IPS-11a (cell line): ENCODE results near the gene PCMTD2.
"Not testable (repeated sequence)": the region's sequence is repeated elsewhere in the genome, so short reads cannot be mapped to it uniquely, and the experiment has no call there.

Experiments used
- H3K4me3 ChIP-seq: one replicate; pipeline ENCODE4 v1.5.1; 2013; ENCODE audit warnings: low read depth, low read length, control low read depth

The PCMTD2 gene

GRCh38 chr20:64223526-64224067 is 32.0 kb upstream of the PCMTD2 start:
- no peak overlapping the region for H3K4me3 ChIP-seq

- no peak overlapping the region for H3K4me3 ChIP-seq
These were observed 31.0 kb upstream of the PCMTD2 start for GRCh38 chr20:64224351-64225170.

- no peak overlapping the region for H3K4me3 ChIP-seq
These were observed 30.4 kb upstream of the PCMTD2 start for GRCh38 chr20:64225171-64225595.

- H3K4me3 ChIP-seq: no peak overlapping the region
These were observed 29.5 kb upstream of the PCMTD2 start for GRCh38 chr20:64225828-64226598.

GRCh38 chr20:64226686-64227580 is 28.6 kb upstream of the PCMTD2 start:
- H3K4me3 ChIP-seq: no peak overlapping the region

- H3K4me3 ChIP-seq: no peak overlapping the region
These were observed 27.4 kb upstream of the PCMTD2 start for GRCh38 chr20:64228086-64228653.

- H3K4me3 ChIP-seq: no peak overlapping the region
These were observed 26.6 kb upstream of the PCMTD2 start for GRCh38 chr20:64228751-64229506.

GRCh38 chr20:64229507-64230061 is 26.0 kb upstream of the PCMTD2 start:
- no peak overlapping the region for H3K4me3 ChIP-seq

- no peak overlapping the region for H3K4me3 ChIP-seq
These were observed 24.9 kb upstream of the PCMTD2 start for GRCh38 chr20:64230461-64231145.

- H3K4me3 ChIP-seq: no peak overlapping the region
These were observed 23.7 kb upstream of the PCMTD2 start for GRCh38 chr20:64231621-64232550.

GRCh38 chr20:64232794-64233193 is 22.8 kb upstream of the PCMTD2 start:
- H3K4me3 ChIP-seq: no peak overlapping the region

GRCh38 chr20:64233725-64234124 is 21.8 kb upstream of the PCMTD2 start:
- no peak overlapping the region for H3K4me3 ChIP-seq

- no peak overlapping the region for H3K4me3 ChIP-seq
These were observed 21.2 kb upstream of the PCMTD2 start for GRCh38 chr20:64234291-64234791.

GRCh38 chr20:64234921-64235565 is 20.5 kb upstream of the PCMTD2 start:
- H3K4me3 ChIP-seq: not testable (repeated sequence)

GRCh38 chr20:64236137-64237088 is 19.1 kb upstream of the PCMTD2 start:
- no peak overlapping the region for H3K4me3 ChIP-seq

GRCh38 chr20:64237316-64237715 is 18.2 kb upstream of the PCMTD2 start:
- no peak overlapping the region for H3K4me3 ChIP-seq
